AG09309 (cell line): ENCODE results near the gene NUDT14.

Experiments
- DNase-seq: peaks from one replicate; pipeline ENCODE4 v3.0.0-alpha.2; 2010; ENCODE audit warnings: low read depth
- H3K4me3 ChIP-seq: 2 replicates; pipeline ENCODE4 v1.5.1; 2011; ENCODE audit warnings: mild to moderate bottlenecking, low read depth, low read length, moderate library complexity; ENCODE audit not compliant: control insufficient read depth
- TF ChIP-seq, protein P1 (sequence below): IDR thresholded peaks from 2 replicates; pipeline ENCODE4 v1.5.1; 2011; ENCODE audit warnings: mild to moderate bottlenecking, low read depth, low read length, inconsistent platforms; ENCODE audit not compliant: insufficient read depth, control insufficient read depth; ENCODE audit errors: missing control alignments

The NUDT14 gene

GRCh38 chr14:105140581-105140980 lies 40.5 kb downstream of the NUDT14 start:
- no peak for DNase-seq
- no peak overlapping the region for H3K4me3 ChIP-seq
- TF ChIP-seq, protein P1, sequence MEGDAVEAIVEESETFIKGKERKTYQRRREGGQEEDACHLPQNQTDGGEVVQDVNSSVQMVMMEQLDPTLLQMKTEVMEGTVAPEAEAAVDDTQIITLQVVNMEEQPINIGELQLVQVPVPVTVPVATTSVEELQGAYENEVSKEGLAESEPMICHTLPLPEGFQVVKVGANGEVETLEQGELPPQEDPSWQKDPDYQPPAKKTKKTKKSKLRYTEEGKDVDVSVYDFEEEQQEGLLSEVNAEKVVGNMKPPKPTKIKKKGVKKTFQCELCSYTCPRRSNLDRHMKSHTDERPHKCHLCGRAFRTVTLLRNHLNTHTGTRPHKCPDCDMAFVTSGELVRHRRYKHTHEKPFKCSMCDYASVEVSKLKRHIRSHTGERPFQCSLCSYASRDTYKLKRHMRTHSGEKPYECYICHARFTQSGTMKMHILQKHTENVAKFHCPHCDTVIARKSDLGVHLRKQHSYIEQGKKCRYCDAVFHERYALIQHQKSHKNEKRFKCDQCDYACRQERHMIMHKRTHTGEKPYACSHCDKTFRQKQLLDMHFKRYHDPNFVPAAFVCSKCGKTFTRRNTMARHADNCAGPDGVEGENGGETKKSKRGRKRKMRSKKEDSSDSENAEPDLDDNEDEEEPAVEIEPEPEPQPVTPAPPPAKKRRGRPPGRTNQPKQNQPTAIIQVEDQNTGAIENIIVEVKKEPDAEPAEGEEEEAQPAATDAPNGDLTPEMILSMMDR, result no peak

- DNase-seq, result no peak
- TF ChIP-seq, protein P1, result no peak
- no peak overlapping the region for H3K4me3 ChIP-seq
Observed at GRCh38 chr14:105139831-105140239, 41.3 kb downstream of the NUDT14 start.

- no peak for DNase-seq
- H3K4me3 ChIP-seq, result no peak overlapping the region
- TF ChIP-seq, protein P1, result no peak
Observed at GRCh38 chr14:105139212-105139825, 41.8 kb downstream of the NUDT14 start.

- H3K4me3 ChIP-seq, result no peak overlapping the region
- TF ChIP-seq, protein P1, result no peak
- no peak for DNase-seq
Observed at GRCh38 chr14:105138551-105139111, 42.5 kb downstream of the NUDT14 start.

DNA sequence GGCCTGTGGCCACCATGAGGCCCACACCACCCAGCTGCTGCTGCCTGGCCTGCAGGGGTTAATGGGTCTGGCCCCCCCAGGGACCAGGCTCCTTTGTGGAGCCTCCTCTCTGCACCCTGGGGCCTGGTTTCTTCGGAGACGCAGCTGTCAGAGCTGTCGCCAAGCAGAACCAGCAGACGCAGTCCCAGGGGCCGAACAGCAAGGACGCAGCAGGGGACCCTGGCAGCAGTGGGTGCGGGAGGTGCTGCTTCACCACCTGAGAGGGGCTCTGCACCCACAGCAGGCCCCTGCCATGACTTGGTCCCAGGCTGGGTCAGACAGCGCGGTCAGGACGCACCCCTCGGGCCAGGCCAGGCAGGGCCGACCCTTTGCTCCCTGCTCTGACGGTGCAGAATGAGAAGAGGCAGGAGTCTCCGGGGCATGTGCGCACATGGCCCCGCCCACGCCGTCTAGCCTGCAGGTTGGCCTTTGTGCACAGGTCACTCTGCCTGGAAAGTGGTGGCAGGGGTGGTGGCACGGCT lies 43.0 kb downstream of the NUDT14 start:
- no peak for DNase-seq
- H3K4me3 ChIP-seq, result no peak overlapping the region
- TF ChIP-seq, protein P1, result no peak

GRCh38 chr14:105137481-105138020 lies 43.6 kb downstream of the NUDT14 start:
- no peak overlapping the region for H3K4me3 ChIP-seq
- DNase-seq, result no peak
- TF ChIP-seq, protein P1, result no peak
